ENCODE measurements around the gene IL17A. TPM values are rescaled to one million over a fixed set of nuclear protein-coding genes. Genes with fewer than 3 reads are reported as not detected.

Gene IL17A
- total RNA-seq, 5 donors from 2014 or later (not counting 1 experiment from before 2014, with no cell fraction given), result not detected

DNA sequence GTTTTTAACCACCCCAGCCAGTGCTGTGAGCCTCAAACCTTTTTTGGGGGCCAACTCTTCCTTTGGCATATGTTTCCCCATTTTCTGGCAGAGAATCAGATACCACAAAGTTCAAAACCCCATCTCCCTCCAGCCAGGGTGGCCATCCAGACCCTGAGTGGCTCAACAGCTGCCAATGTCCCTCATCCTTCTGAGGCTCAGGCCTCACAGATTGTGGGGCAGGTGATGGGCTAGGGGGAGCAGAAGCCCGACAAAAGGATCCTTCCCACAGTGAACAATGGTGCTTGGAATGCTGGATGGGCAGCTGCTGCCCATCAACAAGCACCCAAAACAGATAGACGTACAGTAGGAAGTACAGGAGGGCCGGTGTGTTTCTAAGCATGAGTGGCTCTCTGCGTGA is 42.6 kb upstream of the IL17A start:
- POLR2A ChIA-PET, result no interaction called here

DNA sequence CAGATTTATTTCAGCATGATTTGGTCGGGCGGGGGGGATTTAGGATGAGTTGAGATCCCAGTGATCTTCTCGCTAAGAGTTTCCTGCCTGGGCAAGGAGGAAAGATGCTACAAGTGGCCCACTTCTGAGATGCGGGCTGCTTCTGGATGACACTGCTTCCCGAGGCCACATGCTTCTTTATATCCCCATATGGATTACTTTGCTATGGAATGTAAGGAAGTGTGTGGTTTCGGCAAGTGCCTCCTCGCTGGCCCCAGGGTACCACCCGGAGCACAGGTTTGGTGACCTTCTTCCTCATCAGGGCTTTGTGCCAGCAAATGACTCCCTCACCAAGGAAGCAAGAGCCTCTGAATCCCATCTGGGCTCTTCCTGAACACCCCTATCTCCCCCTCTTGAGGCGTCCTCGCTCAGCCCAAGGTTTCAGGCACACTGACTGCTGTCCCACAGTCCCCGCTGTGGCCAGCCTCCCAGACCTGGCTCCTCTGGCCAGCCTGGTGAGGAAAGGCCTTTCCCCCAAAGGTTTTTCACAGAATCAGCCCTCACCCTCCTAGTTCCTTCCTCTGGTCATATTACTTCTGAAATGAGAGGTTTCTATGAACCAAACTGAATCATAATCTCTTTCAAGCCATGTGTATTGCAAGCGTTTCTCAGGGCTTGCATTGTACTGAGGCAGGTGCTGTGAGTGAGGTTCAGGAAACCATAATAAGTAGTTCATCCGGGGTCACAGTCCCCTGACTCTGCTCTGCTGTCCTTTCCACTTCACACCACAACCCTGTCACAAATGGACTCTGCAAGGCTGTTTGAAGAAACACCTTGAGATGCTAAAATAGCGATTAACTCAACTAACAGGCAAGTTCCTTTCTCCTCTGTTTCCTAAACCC is 41.7 kb upstream of the IL17A start:
- POLR2A ChIA-PET, result no interaction called here
- H3K27me3 Mint-ChIP-seq, result peaks cover 26 to 33% of the 10 kb centered on the region in 2 donors

More for the DNA sequence above, 42.6 kb upstream of the IL17A start:
- no peak for DNase-seq
- H3K27ac Mint-ChIP-seq, result no peak overlapping the region
- H3K9me3 ChIP-seq, result no peaks in the 10 kb centered on the region
- CTCF ChIA-PET, result no interaction called here
- no peaks in the 10 kb centered on the region for H3K4me1 Mint-ChIP-seq
- H3K4me1 ChIP-seq (ENCODE audit: control insufficient read depth in 1 of 2, extremely low read depth in 1 of 2, insufficient read depth in 2 of 2, low read length in 2 of 2), result no peaks in the 10 kb centered on the region
- H3K36me3 Mint-ChIP-seq, result no peaks in the 10 kb centered on the region
- no peaks in the 10 kb centered on the region for H3K36me3 ChIP-seq (ENCODE audit: control insufficient read depth in 2 of 2, extremely low read depth in 1 of 2, insufficient read depth in 1 of 2, low read length in 1 of 2)
- no peak overlapping the region for H3K4me3 Mint-ChIP-seq
- no peaks in the 10 kb centered on the region for H3K9me3 Mint-ChIP-seq
- no CpG with 5 or more reads among the region's 4 CpGs for WGBS (ENCODE audit: insufficient coverage)
- peaks cover 26 to 33% of the 10 kb centered on the region in 2 donors for H3K27me3 Mint-ChIP-seq
- no peak overlapping the region for H3K4me3 ChIP-seq (ENCODE audit: control insufficient read depth in 1 of 2, extremely low read depth in 1 of 2, low read length in 1 of 2)
- no peak overlapping the region for H3K27ac ChIP-seq (ENCODE audit: low read length)
- H3K27me3 ChIP-seq (replicated peaks in 1 of 2; ENCODE audit: control insufficient read depth in 2 of 2, extremely low read depth in 1 of 2, insufficient read depth in 2 of 2, low read length in 1 of 2), result peaks cover 0 to 18% of the 10 kb centered on the region in 2 experiments
- ATAC-seq (replicated peaks in 1 of 4), result no peak

DNA sequence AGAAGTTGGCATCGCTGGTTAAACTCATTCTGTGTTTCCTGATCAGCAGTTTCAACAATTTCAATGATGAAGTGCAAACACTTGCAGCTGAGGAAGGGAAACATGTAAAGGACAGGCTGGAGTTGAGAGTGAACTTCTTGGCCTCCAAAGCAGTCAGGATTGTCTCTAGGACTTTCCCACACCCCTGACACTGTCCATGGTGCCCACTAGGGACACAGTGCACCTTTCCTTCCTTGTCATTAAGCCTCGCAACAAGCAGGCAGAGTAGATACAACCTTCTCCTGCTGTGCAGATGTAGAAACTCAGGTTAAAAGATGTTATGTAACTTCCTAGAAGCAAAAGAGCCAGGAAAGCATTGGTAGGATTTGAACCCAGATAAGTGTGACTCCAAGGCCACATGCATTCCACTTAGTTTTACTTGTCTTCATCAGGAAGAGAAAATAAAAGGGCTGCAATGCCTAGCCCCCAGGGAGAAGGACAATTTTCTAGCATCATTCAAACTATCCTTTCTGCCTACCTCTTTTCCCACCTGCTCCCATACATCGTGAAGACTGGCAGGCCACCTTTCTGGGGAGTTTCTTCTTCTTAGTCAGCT is 39.2 kb upstream of the IL17A start:
- no peaks in the 10 kb centered on the region for H3K36me3 ChIP-seq (ENCODE audit: control insufficient read depth in 2 of 2, extremely low read depth in 1 of 2, insufficient read depth in 1 of 2, low read length in 1 of 2)
- ATAC-seq (replicated peaks in 1 of 4), result no peak
- no peak for DNase-seq
- no peaks in the 10 kb centered on the region for H3K4me1 ChIP-seq (ENCODE audit: control insufficient read depth in 1 of 2, extremely low read depth in 1 of 2, insufficient read depth in 2 of 2, low read length in 2 of 2)
- Mint-ChIP-seq H3K36me3 (no peaks in the 10 kb centered on the region), H3K9me3 (no peaks in the 10 kb centered on the region), H3K27ac (no peak overlapping the region), H3K4me1 (no peaks in the 10 kb centered on the region), H3K4me3 (no peak overlapping the region), H3K27me3 (peaks cover 32 to 37% of the 10 kb centered on the region in 2 donors)
- ChIA-PET CTCF (no interaction called here), POLR2A (no interaction called here)
- 100% methylated on average over 1 of the region's 3 CpGs for WGBS (ENCODE audit: insufficient coverage)
- H3K9me3 ChIP-seq, result no peaks in the 10 kb centered on the region
- no peak overlapping the region for H3K27ac ChIP-seq (ENCODE audit: low read length)
- H3K4me3 ChIP-seq (ENCODE audit: control insufficient read depth in 1 of 2, extremely low read depth in 1 of 2, low read length in 1 of 2), result no peak overlapping the region
- H3K27me3 ChIP-seq (replicated peaks in 1 of 2; ENCODE audit: control insufficient read depth in 2 of 2, extremely low read depth in 1 of 2, insufficient read depth in 2 of 2, low read length in 1 of 2), result peaks cover 0 to 21% of the 10 kb centered on the region in 2 experiments

More for the DNA sequence above, 41.7 kb upstream of the IL17A start:
- Mint-ChIP-seq H3K4me1 (no peaks in the 10 kb centered on the region), H3K27ac (no peak overlapping the region), H3K4me3 (no peak overlapping the region), H3K36me3 (no peaks in the 10 kb centered on the region), H3K9me3 (no peaks in the 10 kb centered on the region)
- Histone ChIP-seq H3K27me3 (replicated peaks in 1 of 2; ENCODE audit: control insufficient read depth in 2 of 2, extremely low read depth in 1 of 2, insufficient read depth in 2 of 2, low read length in 1 of 2) (peaks cover 0 to 18% of the 10 kb centered on the region in 2 experiments), H3K4me1 (ENCODE audit: control insufficient read depth in 1 of 2, extremely low read depth in 1 of 2, insufficient read depth in 2 of 2, low read length in 2 of 2) (no peaks in the 10 kb centered on the region), H3K4me3 (ENCODE audit: control insufficient read depth in 1 of 2, extremely low read depth in 1 of 2, low read length in 1 of 2) (no peak overlapping the region), H3K36me3 (ENCODE audit: control insufficient read depth in 2 of 2, extremely low read depth in 1 of 2, insufficient read depth in 1 of 2, low read length in 1 of 2) (no peaks in the 10 kb centered on the region), H3K27ac (ENCODE audit: low read length) (no peak overlapping the region), H3K9me3 (no peaks in the 10 kb centered on the region)
- no peak for ATAC-seq (replicated peaks in 1 of 4)
- CTCF ChIA-PET, result interaction anchor here in 1 of 2 donors (0.6 kb wide), 1 partner anchor 83 kb away, joined by 3 read pairs; no protein-coding TSS in a partner anchor
- 94% methylated on average over 5 of the region's 14 CpGs for whole genome bisulfite sequencing (ENCODE audit: insufficient coverage)
- no peak for DNase-seq

DNA sequence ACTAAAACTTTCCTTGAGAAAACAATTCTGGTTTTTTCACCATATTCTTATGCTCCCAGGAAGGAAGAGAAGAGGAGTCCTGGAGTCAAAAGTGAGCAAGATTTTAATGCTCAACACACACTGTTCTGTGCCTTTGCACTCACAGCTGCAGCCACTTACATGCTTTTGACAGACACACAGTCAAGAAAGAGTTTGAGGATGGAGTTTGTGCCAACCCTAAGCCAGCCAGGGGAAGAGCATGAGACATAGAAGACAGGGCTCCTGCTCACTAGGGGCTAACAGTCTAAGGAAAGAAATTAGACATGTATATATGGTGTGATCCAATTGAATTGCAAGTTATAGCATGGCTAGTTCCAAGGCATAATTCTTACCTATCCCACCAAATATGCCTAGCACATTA is 37.1 kb upstream of the IL17A start:
- Mint-ChIP-seq H3K36me3 (no peaks in the 10 kb centered on the region), H3K27ac (no peak overlapping the region), H3K27me3 (peaks cover 24 to 32% of the 10 kb centered on the region in 2 donors), H3K4me3 (no peak overlapping the region), H3K9me3 (no peaks in the 10 kb centered on the region), H3K4me1 (no peaks in the 10 kb centered on the region)
- Histone ChIP-seq H3K27ac (ENCODE audit: low read length) (no peak overlapping the region), H3K4me1 (ENCODE audit: control insufficient read depth in 1 of 2, extremely low read depth in 1 of 2, insufficient read depth in 2 of 2, low read length in 2 of 2) (no peaks in the 10 kb centered on the region), H3K36me3 (ENCODE audit: control insufficient read depth in 2 of 2, extremely low read depth in 1 of 2, insufficient read depth in 1 of 2, low read length in 1 of 2) (no peaks in the 10 kb centered on the region), H3K27me3 (replicated peaks in 1 of 2; ENCODE audit: control insufficient read depth in 2 of 2, extremely low read depth in 1 of 2, insufficient read depth in 2 of 2, low read length in 1 of 2) (peaks cover 0 to 21% of the 10 kb centered on the region in 2 experiments), H3K4me3 (ENCODE audit: control insufficient read depth in 1 of 2, extremely low read depth in 1 of 2, low read length in 1 of 2) (no peak overlapping the region), H3K9me3 (no peaks in the 10 kb centered on the region)
- ATAC-seq (replicated peaks in 1 of 4), result no peak
- POLR2A ChIA-PET, result no interaction called here
- DNase-seq, result no peak
- CTCF ChIA-PET, result no interaction called here

DNA sequence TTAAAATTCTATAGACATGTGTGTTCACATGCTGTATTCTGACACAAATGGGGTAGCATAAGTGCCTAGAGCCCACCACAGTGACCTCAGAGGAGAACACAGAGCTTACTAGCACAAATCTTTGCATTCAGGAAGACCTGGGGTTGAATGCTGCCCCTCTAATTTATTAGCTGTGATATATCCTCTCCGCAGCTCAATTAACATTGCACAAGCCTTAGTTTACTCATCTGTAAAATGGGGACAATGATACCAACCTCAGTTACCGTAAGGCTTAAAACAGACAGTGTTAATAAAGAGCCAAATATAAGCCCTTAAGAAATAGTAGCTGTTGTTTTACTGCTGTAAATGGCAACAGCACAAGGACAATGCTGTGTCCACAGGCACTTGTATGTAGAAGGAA is 36.2 kb upstream of the IL17A start:
- ATAC-seq (replicated peaks in 1 of 4), result no peak
- H3K9me3 Mint-ChIP-seq, result no peaks in the 10 kb centered on the region
- ChIA-PET POLR2A (no interaction called here), CTCF (no interaction called here)
- Histone ChIP-seq H3K27ac (ENCODE audit: low read length) (no peak overlapping the region), H3K4me3 (ENCODE audit: control insufficient read depth in 1 of 2, extremely low read depth in 1 of 2, low read length in 1 of 2) (no peak overlapping the region), H3K36me3 (ENCODE audit: control insufficient read depth in 2 of 2, extremely low read depth in 1 of 2, insufficient read depth in 1 of 2, low read length in 1 of 2) (no peaks in the 10 kb centered on the region), H3K27me3 (replicated peaks in 1 of 2; ENCODE audit: control insufficient read depth in 2 of 2, extremely low read depth in 1 of 2, insufficient read depth in 2 of 2, low read length in 1 of 2) (peaks cover 0 to 15% of the 10 kb centered on the region in 2 experiments), H3K9me3 (no peaks in the 10 kb centered on the region), H3K4me1 (ENCODE audit: control insufficient read depth in 1 of 2, extremely low read depth in 1 of 2, insufficient read depth in 2 of 2, low read length in 2 of 2) (no peaks in the 10 kb centered on the region)
- H3K27me3 Mint-ChIP-seq, result peaks cover 18 to 24% of the 10 kb centered on the region in 2 donors
- H3K36me3 Mint-ChIP-seq, result no peaks in the 10 kb centered on the region
- H3K4me1 Mint-ChIP-seq, result no peaks in the 10 kb centered on the region
- no peak overlapping the region for H3K27ac Mint-ChIP-seq
- no peak for DNase-seq
- no peak overlapping the region for H3K4me3 Mint-ChIP-seq
- no CpG with 5 or more reads among the region's 2 CpGs for WGBS (ENCODE audit: insufficient coverage)

DNA sequence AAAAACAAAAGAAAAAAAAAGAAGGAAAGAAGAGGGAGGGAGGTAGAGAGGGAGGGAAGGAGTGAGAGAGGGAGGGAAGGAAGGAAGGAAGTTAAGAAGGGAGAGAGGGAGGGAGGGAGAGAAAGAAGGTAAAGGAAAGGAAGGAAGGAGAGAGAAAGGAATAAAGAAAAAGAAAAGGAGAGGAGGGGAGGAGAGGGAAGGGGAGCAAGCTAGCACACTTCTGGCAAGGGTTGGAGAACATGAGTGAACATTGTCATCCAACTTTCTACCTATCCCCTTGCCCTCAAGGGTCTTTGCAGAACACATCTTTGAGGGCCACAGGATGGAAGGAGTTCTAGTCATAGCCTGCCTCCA is 34.1 kb upstream of the IL17A start:
- Mint-ChIP-seq H3K27me3 (peaks cover 25 to 26% of the 10 kb centered on the region in 2 donors), H3K9me3 (no peaks in the 10 kb centered on the region), H3K36me3 (no peaks in the 10 kb centered on the region), H3K27ac (no peak overlapping the region), H3K4me1 (peaks cover 3 to 6% (median 5%) of the 10 kb centered on the region in 3 donors), H3K4me3 (no peak overlapping the region)
- POLR2A ChIA-PET, result no interaction called here
- Histone ChIP-seq H3K4me1 (ENCODE audit: control insufficient read depth in 1 of 2, extremely low read depth in 1 of 2, insufficient read depth in 2 of 2, low read length in 2 of 2) (peaks cover 0 to 5% of the 10 kb centered on the region in 2 experiments), H3K27ac (ENCODE audit: low read length) (no peak overlapping the region), H3K4me3 (ENCODE audit: control insufficient read depth in 1 of 2, extremely low read depth in 1 of 2, low read length in 1 of 2) (no peak overlapping the region), H3K36me3 (ENCODE audit: control insufficient read depth in 2 of 2, extremely low read depth in 1 of 2, insufficient read depth in 1 of 2, low read length in 1 of 2) (no peaks in the 10 kb centered on the region), H3K9me3 (no peaks in the 10 kb centered on the region), H3K27me3 (replicated peaks in 1 of 2; ENCODE audit: control insufficient read depth in 2 of 2, extremely low read depth in 1 of 2, insufficient read depth in 2 of 2, low read length in 1 of 2) (peaks cover 0 to 15% of the 10 kb centered on the region in 2 experiments)
- ATAC-seq (replicated peaks in 1 of 4) (no peak), DNase-seq (no peak)
- CTCF ChIA-PET, result no interaction called here
